Skin epidermis (tissue), 12 donors: ENCODE data around the gene LGALS7.
A peak's percentile ranks its signal among the peaks of the same experiment; 100 is the strongest.

Experiments used
- H3K27ac ChIP-seq, 21 experiments: fragments of 200-600 bp; sonication (generic) in 11 of 21; one replicate each; pipeline ENCODE4 v1.5.0; 2020; ENCODE audit warnings: mild to moderate bottlenecking in 3 of 21, inconsistent platforms in 2 of 21, moderate library complexity in 2 of 21
- H3K4me3 ChIP-seq, 7 experiments: fragments of 200-600 bp; sonication (generic) in 2 of 7; one replicate each; pipeline ENCODE4 v1.5.0; 2020; ENCODE audit warnings: inconsistent platforms in 2 of 7, mild to moderate bottlenecking in 2 of 7, moderate library complexity in 1 of 7

Gene LGALS7

GRCh38 chr19:38743394-38744297, 29.7 kb downstream of the LGALS7 start:
- Histone ChIP-seq H3K4me3 (no peak overlapping the region), H3K27ac (no peak overlapping the region)

DNA sequence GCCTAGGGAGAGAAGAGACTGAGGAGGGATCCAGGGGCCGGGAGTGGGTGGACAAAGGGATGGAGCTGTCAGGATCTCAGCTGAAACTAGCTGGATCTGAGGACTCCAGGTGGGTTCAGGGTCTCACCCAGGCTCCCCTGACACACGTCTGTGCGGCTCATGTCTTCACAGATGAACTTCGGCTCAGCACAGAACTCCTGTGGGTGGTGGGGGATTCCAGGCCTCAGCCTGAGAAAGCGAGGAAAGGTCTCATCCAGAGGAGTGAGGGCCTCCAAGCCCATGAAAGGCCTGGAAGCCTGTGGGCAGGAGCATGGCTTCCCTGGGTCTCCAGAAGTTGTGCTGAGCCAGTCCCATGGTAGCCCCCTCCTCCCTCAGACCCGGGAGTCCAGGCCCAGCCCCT, 30.4 kb downstream of the LGALS7 start:
- H3K27ac ChIP-seq: no peak overlapping the region
- H3K4me3 ChIP-seq: no peak overlapping the region

DNA sequence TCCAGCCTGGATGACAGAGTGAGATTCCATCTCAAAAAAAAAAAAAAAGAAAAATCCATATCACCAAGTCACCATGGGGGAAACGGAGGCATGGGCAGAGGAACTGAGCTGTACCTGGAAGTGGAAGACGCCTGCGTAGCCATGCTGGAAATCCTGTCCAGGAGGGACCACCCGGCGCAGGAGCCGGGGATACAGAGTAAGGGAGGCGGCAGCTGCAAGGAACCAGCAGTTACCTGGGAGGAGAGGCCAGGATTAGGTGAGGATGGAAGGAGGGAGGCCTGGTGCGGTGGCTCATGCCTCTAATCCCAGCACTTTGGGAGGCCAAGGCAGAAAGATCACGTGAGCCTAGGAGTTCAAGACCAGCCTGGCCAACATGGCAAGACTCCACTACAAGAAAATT, 31.0 kb downstream of the LGALS7 start:
- H3K27ac ChIP-seq: no peak overlapping the region
- no peak overlapping the region for H3K4me3 ChIP-seq

GRCh38 chr19:38741670-38742069, 31.6 kb downstream of the LGALS7 start:
- no peak overlapping the region for H3K27ac ChIP-seq
- H3K4me3 ChIP-seq: no peak overlapping the region

GRCh38 chr19:38740932-38741331, 32.4 kb downstream of the LGALS7 start:
- Histone ChIP-seq H3K4me3 (no peak overlapping the region), H3K27ac (no peak overlapping the region)

GRCh38 chr19:38740257-38740592, 33.1 kb downstream of the LGALS7 start:
- H3K27ac ChIP-seq: peak overlapping the region in 4 of 21 experiments; percentile 3 to 55 (median 33)
- H3K4me3 ChIP-seq: no peak overlapping the region

GRCh38 chr19:38739440-38740256, 33.7 kb downstream of the LGALS7 start:
- Histone ChIP-seq H3K4me3 (no peak overlapping the region), H3K27ac (peak overlapping the region in 5 of 21 experiments; percentile 3 to 55 (median 37))

GRCh38 chr19:38737921-38738737, 35.2 kb downstream of the LGALS7 start:
- Histone ChIP-seq H3K4me3 (no peak overlapping the region), H3K27ac (no peak overlapping the region)

DNA sequence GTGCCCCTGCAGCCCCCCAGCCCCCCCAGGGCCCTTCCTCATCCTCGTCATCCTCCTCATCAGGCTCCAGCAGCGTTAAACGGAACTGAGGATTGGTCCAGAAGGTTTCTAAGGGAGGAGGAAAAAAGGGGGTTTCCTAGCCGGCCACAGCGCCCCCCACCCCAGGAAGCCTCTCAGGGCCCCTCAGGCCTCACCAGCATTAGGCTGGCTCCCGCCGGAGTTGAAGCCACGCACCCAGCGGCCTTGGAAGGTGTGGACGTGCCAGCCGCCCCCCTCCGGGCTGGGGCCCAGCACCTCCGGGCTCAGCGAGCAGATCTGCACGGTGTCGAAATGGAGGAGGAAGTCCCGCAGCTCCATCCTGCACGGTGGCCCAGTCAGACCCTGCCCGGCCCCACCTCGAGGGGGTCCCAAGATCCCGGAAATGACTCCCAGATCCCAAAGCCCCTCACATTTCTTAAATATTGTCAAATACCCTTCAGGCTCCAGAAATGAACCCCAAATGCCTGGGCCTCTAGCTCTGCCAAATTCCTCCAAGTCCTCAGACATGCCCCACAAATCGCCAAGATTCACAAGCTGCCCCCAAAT, 35.9 kb downstream of the LGALS7 start:
- Histone ChIP-seq H3K4me3 (peak overlapping the region in 1 of 7 experiments; percentile 6), H3K27ac (peak overlapping the region in 6 of 21 experiments; percentile 1 to 63 (median 38))

DNA sequence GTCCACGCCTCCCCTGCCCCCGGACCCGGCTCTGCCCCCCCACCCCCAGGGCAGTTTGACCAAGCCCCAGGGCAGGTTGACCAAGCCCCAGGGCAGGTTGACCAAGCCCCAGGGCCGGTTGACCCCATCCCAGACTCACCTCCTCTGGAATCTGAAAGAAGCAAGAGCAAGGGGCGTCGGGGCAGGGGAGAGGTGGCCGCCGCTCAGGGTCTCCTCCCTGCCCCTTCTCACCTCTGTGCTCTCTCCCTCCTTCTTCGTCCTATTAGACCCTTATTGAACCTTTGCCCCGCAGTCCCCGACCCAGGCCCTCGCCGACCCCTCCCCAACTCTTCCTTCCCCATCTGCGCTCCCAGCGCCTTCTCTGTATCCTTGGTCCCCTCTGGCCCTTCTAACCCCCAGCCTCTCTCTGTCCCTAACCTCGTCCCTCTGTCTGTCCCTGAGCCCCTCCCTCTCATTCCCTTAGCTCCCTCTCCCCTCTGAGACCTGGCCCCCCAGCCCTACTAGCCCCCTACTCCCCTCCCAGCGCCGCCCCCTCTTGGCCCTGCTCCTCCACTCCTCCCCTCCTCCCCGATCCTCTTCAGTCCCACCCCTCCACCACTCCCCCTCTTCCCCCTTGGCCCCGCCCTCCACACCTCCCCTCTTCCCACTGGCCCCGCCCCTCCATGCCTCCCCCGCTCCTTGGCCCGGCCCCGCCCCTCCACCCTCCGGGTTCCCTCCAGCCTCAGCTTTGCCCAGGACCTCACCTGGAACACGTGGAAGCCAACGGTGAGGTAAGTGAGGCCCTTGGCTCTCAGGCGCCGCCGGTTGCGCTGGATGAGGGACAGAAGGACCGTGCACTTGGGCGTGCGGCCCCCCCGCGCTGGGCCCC, 36.7 kb downstream of the LGALS7 start:
- peak overlapping the region; percentile 16 to 43 (median 36) for H3K4me3 ChIP-seq

DNA sequence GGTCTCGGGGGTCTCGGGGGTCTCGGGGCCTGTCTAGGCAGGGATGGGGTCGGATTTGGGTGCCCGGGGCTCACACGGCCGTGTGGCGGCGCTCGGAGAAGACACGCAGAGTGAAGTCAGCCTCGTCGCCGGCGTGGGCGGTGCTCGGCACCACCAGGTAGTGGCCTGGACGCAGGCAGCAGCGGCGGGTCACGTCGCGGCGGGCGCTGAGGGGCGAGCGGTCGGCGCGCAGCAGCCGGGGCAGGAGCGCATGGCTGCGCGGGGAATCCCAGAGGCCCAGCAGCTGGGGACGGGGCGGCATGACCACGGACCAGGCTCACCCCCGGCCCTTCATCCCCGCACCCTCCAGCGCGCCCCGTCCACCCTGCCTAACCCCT, 37.3 kb downstream of the LGALS7 start:
- peak overlapping the region in 16 of 21 experiments; percentile 12 to 84 (median 60) for H3K27ac ChIP-seq
- peak overlapping the region; percentile 16 to 43 (median 36) for H3K4me3 ChIP-seq

More for the DNA sequence above, 36.7 kb downstream of the LGALS7 start:
- H3K27ac ChIP-seq: peak overlapping the region in 16 of 21 experiments; percentile 12 to 84 (median 60)

- Histone ChIP-seq H3K27ac (peak overlapping the region; percentile 14 to 90 (median 63)), H3K4me3 (peak overlapping the region in 6 of 7 experiments; percentile 6 to 25 (median 12))
Measured at GRCh38 chr19:38735257-38735686, 38.0 kb downstream of the LGALS7 start.

GRCh38 chr19:38734426-38735256, 38.7 kb downstream of the LGALS7 start:
- peak overlapping the region in 6 of 7 experiments; percentile 6 to 25 (median 12) for H3K4me3 ChIP-seq
- peak overlapping the region; percentile 14 to 90 (median 63) for H3K27ac ChIP-seq

DNA sequence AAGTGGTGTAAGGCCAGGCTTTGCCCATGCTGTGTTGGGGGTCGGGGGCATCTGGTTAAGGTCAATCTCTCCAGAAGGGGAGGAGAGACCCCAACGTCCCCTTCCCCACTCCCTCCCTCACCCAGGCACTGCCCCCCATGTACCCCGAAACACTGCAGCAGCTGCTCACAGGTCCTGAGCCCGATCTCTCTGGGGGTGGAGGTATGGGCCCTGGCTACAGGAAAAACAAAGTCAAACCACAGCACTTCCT, 39.2 kb downstream of the LGALS7 start:
- Histone ChIP-seq H3K4me3 (peak overlapping the region in 1 of 7 experiments; percentile 22), H3K27ac (peak overlapping the region in 19 of 21 experiments; percentile 14 to 90 (median 64))

GRCh38 chr19:38733493-38734175, 39.7 kb downstream of the LGALS7 start:
- H3K4me3 ChIP-seq: no peak overlapping the region
- H3K27ac ChIP-seq: peak overlapping the region in 19 of 21 experiments; percentile 23 to 90 (median 64)

DNA sequence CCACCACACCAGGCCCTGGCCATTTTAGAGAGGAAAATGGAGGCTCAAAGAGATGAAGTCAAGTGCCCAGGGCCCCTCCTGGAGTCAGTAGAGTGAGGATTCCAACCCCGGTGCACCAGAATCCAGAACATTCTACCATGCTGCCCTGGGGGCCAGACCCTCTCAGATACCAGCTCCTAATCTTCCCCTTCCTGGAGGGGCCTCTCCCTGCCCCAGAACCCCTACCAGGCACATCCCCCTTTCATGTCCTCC, 40.1 kb downstream of the LGALS7 start:
- Histone ChIP-seq H3K4me3 (no peak overlapping the region), H3K27ac (peak overlapping the region in 15 of 21 experiments; percentile 9 to 90 (median 48))

DNA sequence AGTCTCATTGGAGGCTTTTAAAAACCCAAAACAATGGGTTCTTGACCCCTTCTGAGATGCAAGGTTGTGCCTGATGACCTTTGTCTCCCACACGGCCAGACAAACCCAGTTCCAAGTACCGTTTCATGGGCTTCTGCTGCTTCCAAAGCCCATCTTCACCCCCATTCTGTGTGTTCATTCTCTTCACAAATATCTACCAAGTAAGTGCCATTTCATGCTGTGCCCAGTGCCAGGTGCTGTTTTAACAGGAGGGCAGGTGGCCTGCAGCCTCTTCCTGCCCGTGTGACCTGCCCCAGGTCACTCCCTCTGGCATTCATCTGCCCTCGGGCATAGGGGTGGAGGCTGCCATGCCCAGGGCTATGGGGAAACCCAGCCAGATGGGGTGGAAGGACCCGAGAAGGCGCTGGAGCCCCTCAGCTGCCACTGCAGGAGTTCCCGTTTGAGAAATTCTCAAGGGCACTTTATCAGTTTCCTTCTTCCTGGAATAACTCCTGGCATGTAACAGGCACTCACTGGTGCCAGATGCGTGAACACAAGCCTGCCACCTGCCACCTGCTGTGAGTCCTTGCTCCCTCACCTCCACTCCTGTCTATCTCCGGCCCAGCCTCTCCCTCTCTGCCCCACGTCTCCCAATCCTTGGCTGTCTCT, 41.5 kb downstream of the LGALS7 start:
- H3K27ac ChIP-seq: peak overlapping the region in 11 of 21 experiments; percentile 12 to 89 (median 53)
- H3K4me3 ChIP-seq: no peak overlapping the region
